HepG2 (cell line): Measurements from ENCODE around the gene CCDC183. TPM values are rescaled to one million over a fixed set of nuclear protein-coding genes. Genes with fewer than 3 reads are reported as not detected.
A peak's percentile ranks its signal among the peaks of the same experiment; 100 is the strongest.

Experiments
- BORCS8-MEF2B ChIP-seq: sonication (generic); formaldehyde crosslinking; IDR thresholded peaks from 2 replicates; pipeline ENCODE4 v1.8.0; 2022; ENCODE audit warnings: mild to moderate bottlenecking, missing genetic modification reagents
- FOXJ3 ChIP-seq: sonication (generic); formaldehyde crosslinking; IDR thresholded peaks from 2 replicates; pipeline ENCODE4 v1.4.0; 2020; ENCODE audit warnings: missing genetic modification reagents, mild to moderate bottlenecking, borderline replicate concordance
- HNRNPUL1 ChIP-seq: fragments of 200-400 bp; formaldehyde crosslinking; IDR thresholded peaks from 2 replicates; pipeline ENCODE4 v1.6.1; 2017; ENCODE audit warnings: low read depth, mild to moderate bottlenecking, low read length, moderate library complexity
- NFIB ChIP-seq: sonication (generic); formaldehyde crosslinking; IDR thresholded peaks from 2 replicates; pipeline ENCODE4 v1.9.0; 2021; ENCODE audit warnings: missing genetic modification reagents, mild to moderate bottlenecking, borderline replicate concordance
- POGZ ChIP-seq: sonication (generic); formaldehyde crosslinking; IDR thresholded peaks from 2 replicates; pipeline ENCODE4 v1.4.0; 2020; ENCODE audit warnings: mild to moderate bottlenecking, missing genetic modification reagents
- RELA ChIP-seq: sonication (generic); formaldehyde crosslinking; IDR thresholded peaks from 2 replicates; pipeline ENCODE4 v1.4.0; 2020; ENCODE audit warnings: missing genetic modification reagents
- REXO4 ChIP-seq: sonication (generic); formaldehyde crosslinking; IDR thresholded peaks from 2 replicates; pipeline ENCODE4 v1.8.0; 2022; ENCODE audit warnings: missing genetic modification reagents, mild to moderate bottlenecking, borderline replicate concordance
- SOX13 ChIP-seq, 3 experiments: fragments of 450-650 bp in 1 of 3; sonication (generic) in 1 of 3; formaldehyde crosslinking in 1 of 3; IDR thresholded peaks in 2 of 3; conservative IDR thresholded peaks in 1 of 3; 2 replicates each; pipeline versions ENCODE4 v1.5.0 to v1.6.1; 2016 to 2020; ENCODE audit warnings: antibody characterized with exemption in 1 of 3, mild to moderate bottlenecking in 1 of 3, missing compliant biosample characterization in 1 of 3, missing genetic modification reagents in 1 of 3, moderate library complexity in 1 of 3
- SUZ12 ChIP-seq: fragments of 150-350 bp; IDR thresholded peaks from 2 replicates; pipeline ENCODE4 v1.6.1; 2014; ENCODE audit warnings: low read depth, low read length
- TEAD2 ChIP-seq: sonication (generic); formaldehyde crosslinking; IDR thresholded peaks from 2 replicates; pipeline ENCODE4 v1.9.0; 2021; ENCODE audit warnings: missing genetic modification reagents
- TOE1 ChIP-seq: sonication (generic); formaldehyde crosslinking; IDR thresholded peaks from 2 replicates; pipeline ENCODE4 v1.4.0; 2020; ENCODE audit warnings: mild to moderate bottlenecking, missing genetic modification reagents
- ZNF234 ChIP-seq: sonication (generic); formaldehyde crosslinking; conservative IDR thresholded peaks from 2 replicates; pipeline ENCODE4 v1.5.1; 2020; ENCODE audit warnings: mild to moderate bottlenecking, missing genetic modification reagents
- ZNF260 ChIP-seq: sonication (generic); formaldehyde crosslinking; IDR thresholded peaks from 2 replicates; pipeline ENCODE4 v1.4.0; 2020; ENCODE audit warnings: missing genetic modification reagents, low read depth, mild to moderate bottlenecking, borderline replicate concordance
- ZNF292 ChIP-seq: sonication (generic); formaldehyde crosslinking; IDR thresholded peaks from 2 replicates; pipeline ENCODE4 v1.8.1; 2022; ENCODE audit warnings: mild to moderate bottlenecking, low read depth, missing genetic modification reagents, borderline replicate concordance
- ZNF383 ChIP-seq: sonication (generic); formaldehyde crosslinking; IDR thresholded peaks from 2 replicates; pipeline ENCODE4 v1.4.0; 2020; ENCODE audit warnings: missing genetic modification reagents, mild to moderate bottlenecking, borderline replicate concordance
- ZNF546 ChIP-seq: sonication (generic); formaldehyde crosslinking; conservative IDR thresholded peaks from 2 replicates; pipeline ENCODE4 v1.8.1; 2023; ENCODE audit warnings: mild to moderate bottlenecking, missing genetic modification reagents
- ZNF761 ChIP-seq: sonication (generic); formaldehyde crosslinking; conservative IDR thresholded peaks from 2 replicates; pipeline ENCODE4 v1.4.0; 2020; ENCODE audit warnings: mild to moderate bottlenecking, missing genetic modification reagents
- polyA plus RNA-seq, 8 experiments: library from polyadenylated mRNA; depleted of rRNA in 3 of 8; stranded (reverse) in 7 of 8; unstranded in 1 of 8; fragments of >200 nt; fragmentation: Illumina TruSeq in 4 of 8; extraction: Trizol in 4 of 8; gene quantifications; 2 replicates each; pipeline versions ENCODE4 v1.2.1 to v1.2.3, GENCODE V29; 2011 to 2016; ENCODE audit warnings: low read depth in 4 of 8, missing spikeins in 1 of 8, mixed read lengths in 1 of 8; ENCODE audit not compliant: insufficient read depth in 1 of 8
- total RNA-seq, 5 experiments: library from RNA; depleted of rRNA; stranded (reverse); fragments of >200 nt; fragmentation: Illumina TruSeq; extraction: Trizol; gene quantifications; 2 replicates each; pipeline ENCODE4 v1.2.3, GENCODE V29; 2016; ENCODE audit warnings: low read depth in 1 of 5
- TF ChIP-seq, protein P1 (sequence below): sonication (generic); formaldehyde crosslinking; IDR thresholded peaks from 2 replicates; pipeline ENCODE4 v1.5.1; 2020; ENCODE audit warnings: missing genetic modification reagents, mild to moderate bottlenecking, borderline replicate concordance
- TF ChIP-seq, protein P2 (sequence below): sonication (generic); formaldehyde crosslinking; IDR thresholded peaks from 2 replicates; pipeline ENCODE4 v1.5.0; 2020; ENCODE audit warnings: mild to moderate bottlenecking, missing genetic modification reagents, moderate library complexity
- TF ChIP-seq, protein P3 (sequence below): sonication (generic); formaldehyde crosslinking; IDR thresholded peaks from 2 replicates; pipeline ENCODE4 v1.4.0; 2020; ENCODE audit warnings: missing genetic modification reagents
- TF ChIP-seq, protein P4 (sequence below): IDR thresholded peaks from 2 replicates; pipeline ENCODE4 v1.6.1; 2012; ENCODE audit warnings: low read depth, low read length, improper control_type of control experiment
- TF ChIP-seq, protein P5 (sequence below): sonication (generic); formaldehyde crosslinking; IDR thresholded peaks from 2 replicates; pipeline ENCODE4 v1.8.0; 2022; ENCODE audit warnings: missing genetic modification reagents, mild to moderate bottlenecking, moderate library complexity, borderline replicate concordance

Gene CCDC183
- total and polyA plus RNA-seq, 2 of the 13 experiments (the other 11 are each of a cell fraction or from before 2014, with no cell fraction given), result 5.0 to 66.4 TPM

DNA sequence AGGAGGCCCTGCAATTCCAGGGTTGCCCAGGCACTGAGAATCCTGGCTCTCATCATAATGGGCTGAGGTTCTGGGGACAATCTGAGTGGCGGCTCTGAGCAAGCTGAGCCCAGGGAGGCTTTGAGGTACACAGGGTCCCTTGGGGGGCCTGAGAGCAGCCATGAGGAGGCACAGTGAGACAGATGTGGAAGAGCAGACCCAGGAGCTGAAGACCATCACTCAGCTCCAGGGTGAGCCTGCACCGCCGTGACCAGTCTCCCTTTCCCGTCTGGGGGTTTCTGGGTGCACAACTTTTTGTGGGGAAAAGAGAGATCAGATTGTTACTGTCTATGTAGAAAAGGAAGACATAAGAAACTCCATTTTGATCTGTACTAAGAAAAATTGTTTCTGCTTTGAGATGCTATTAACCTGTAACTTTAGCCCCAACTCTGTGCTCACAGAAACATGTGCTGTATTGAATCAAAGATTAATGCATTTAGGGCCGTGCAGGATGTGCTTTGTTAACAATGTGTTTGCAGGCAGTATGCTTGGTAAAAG lies at the start of gene CCDC183 (continued):
- TF ChIP-seq TOE1 (CRISPR knock-in tag) (no peak), TEAD2 (CRISPR knock-in tag) (no peak), NFIB (no peak), SUZ12 (no peak), HNRNPUL1 (no peak), ZNF260 (no peak), REXO4 (CRISPR knock-in tag) (no peak), ZNF546 (0 out of 2 replicates have a peak, but pooled peaks have one; percentile 15), ZNF383 (no peak), ZNF292 (CRISPR knock-in tag) (no peak), RELA (CRISPR knock-in tag) (no peak), POGZ (0 out of 2 replicates have a peak, but pooled peaks have one; percentile 25), SOX13 (IDR thresholded peaks at IDR 0.05) (no peak), SOX13 (CRISPR knock-in tag; conservative IDR thresholded peaks at IDR 0.05 in 1 of 2, IDR thresholded peaks at IDR 0.05 in 1 of 2) (no peak), ZNF234 (no peak), FOXJ3 (no peak), BORCS8-MEF2B (no peak), ZNF761 (CRISPR knock-in tag) (no peak)
- TF ChIP-seq, protein P1, sequence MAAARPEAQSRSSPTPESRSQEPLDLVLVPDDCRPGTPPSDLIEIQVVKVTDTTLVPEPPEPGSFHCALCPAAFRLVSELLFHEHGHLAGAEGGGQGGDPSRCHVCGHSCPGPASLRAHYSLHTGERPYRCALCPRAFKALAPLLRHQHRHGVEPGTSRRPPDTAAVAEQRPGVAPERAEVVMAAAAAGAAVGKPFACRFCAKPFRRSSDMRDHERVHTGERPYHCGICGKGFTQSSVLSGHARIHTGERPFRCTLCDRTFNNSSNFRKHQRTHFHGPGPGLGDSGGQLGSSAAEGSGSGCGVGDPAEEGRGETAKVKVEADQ, result no peak
- TF ChIP-seq, protein P2, sequence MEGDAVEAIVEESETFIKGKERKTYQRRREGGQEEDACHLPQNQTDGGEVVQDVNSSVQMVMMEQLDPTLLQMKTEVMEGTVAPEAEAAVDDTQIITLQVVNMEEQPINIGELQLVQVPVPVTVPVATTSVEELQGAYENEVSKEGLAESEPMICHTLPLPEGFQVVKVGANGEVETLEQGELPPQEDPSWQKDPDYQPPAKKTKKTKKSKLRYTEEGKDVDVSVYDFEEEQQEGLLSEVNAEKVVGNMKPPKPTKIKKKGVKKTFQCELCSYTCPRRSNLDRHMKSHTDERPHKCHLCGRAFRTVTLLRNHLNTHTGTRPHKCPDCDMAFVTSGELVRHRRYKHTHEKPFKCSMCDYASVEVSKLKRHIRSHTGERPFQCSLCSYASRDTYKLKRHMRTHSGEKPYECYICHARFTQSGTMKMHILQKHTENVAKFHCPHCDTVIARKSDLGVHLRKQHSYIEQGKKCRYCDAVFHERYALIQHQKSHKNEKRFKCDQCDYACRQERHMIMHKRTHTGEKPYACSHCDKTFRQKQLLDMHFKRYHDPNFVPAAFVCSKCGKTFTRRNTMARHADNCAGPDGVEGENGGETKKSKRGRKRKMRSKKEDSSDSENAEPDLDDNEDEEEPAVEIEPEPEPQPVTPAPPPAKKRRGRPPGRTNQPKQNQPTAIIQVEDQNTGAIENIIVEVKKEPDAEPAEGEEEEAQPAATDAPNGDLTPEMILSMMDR (CRISPR knock-in tag), result no peak
- TF ChIP-seq, protein P3, sequence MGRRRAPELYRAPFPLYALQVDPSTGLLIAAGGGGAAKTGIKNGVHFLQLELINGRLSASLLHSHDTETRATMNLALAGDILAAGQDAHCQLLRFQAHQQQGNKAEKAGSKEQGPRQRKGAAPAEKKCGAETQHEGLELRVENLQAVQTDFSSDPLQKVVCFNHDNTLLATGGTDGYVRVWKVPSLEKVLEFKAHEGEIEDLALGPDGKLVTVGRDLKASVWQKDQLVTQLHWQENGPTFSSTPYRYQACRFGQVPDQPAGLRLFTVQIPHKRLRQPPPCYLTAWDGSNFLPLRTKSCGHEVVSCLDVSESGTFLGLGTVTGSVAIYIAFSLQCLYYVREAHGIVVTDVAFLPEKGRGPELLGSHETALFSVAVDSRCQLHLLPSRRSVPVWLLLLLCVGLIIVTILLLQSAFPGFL, result no peak
- TF ChIP-seq, protein P4, sequence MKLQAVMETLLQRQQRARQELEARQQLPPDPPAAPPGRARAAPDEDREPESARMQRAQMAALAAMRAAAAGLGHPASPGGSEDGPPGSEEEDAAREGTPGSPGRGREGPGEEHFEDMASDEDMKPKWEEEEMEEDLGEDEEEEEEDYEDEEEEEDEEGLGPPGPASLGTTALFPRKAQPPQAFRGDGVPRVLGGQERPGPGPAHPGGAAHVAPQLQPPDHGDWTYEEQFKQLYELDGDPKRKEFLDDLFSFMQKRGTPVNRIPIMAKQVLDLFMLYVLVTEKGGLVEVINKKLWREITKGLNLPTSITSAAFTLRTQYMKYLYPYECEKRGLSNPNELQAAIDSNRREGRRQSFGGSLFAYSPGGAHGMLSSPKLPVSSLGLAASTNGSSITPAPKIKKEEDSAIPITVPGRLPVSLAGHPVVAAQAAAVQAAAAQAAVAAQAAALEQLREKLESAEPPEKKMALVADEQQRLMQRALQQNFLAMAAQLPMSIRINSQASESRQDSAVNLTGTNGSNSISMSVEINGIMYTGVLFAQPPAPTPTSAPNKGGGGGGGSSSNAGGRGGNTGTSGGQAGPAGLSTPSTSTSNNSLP, result no peak
- TF ChIP-seq, protein P5, sequence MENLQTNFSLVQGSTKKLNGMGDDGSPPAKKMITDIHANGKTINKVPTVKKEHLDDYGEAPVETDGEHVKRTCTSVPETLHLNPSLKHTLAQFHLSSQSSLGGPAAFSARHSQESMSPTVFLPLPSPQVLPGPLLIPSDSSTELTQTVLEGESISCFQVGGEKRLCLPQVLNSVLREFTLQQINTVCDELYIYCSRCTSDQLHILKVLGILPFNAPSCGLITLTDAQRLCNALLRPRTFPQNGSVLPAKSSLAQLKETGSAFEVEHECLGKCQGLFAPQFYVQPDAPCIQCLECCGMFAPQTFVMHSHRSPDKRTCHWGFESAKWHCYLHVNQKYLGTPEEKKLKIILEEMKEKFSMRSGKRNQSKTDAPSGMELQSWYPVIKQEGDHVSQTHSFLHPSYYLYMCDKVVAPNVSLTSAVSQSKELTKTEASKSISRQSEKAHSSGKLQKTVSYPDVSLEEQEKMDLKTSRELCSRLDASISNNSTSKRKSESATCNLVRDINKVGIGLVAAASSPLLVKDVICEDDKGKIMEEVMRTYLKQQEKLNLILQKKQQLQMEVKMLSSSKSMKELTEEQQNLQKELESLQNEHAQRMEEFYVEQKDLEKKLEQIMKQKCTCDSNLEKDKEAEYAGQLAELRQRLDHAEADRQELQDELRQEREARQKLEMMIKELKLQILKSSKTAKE (CRISPR knock-in tag), result no peak
